Measurements from ENCODE around the gene FEV.

Gene FEV

GRCh38 chr2:218993345-218994315 is 8.6 kb upstream of the FEV start, which contains the start of gene CRYBA2:
TSS of gene CRYBA2 (minus strand) at chr2:218993422. CDS start at chr2:218993176, 246 bp downstream.
- no peak for DNase-seq (ENCODE audit: low read depth in 3 of 3, low spot score in 1 of 3)

- no peak for DNase-seq (ENCODE audit: low read depth in 3 of 3, low spot score in 1 of 3)
These were observed 7.8 kb upstream of the FEV start for GRCh38 chr2:218992703-218993344.

GRCh38 chr2:218992196-218992595 is 7.2 kb upstream of the FEV start:
- DNase-seq (ENCODE audit: low read depth in 3 of 3, low spot score in 1 of 3): no peak

- DNase-seq (ENCODE audit: low read depth in 3 of 3, low spot score in 1 of 3): no peak
These were observed 6.7 kb upstream of the FEV start for GRCh38 chr2:218991674-218992168.

GRCh38 chr2:218990612-218991011 is 5.6 kb upstream of the FEV start:
- DNase-seq (ENCODE audit: low read depth in 3 of 3, low spot score in 1 of 3): no peak

- DNase-seq (ENCODE audit: low read depth in 3 of 3, low spot score in 1 of 3): no peak
These were observed 5.1 kb upstream of the FEV start for GRCh38 chr2:218990052-218990451.

- no peak for DNase-seq (ENCODE audit: low read depth in 3 of 3, low spot score in 1 of 3)
These were observed 3.7 kb upstream of the FEV start for GRCh38 chr2:218988650-218989049.

- no peak for DNase-seq (ENCODE audit: low read depth in 3 of 3, low spot score in 1 of 3)
These were observed 3.2 kb upstream of the FEV start for GRCh38 chr2:218988164-218988563.

GRCh38 chr2:218986148-218986761 is 1.3 kb upstream of the FEV start:
- no peak for DNase-seq (ENCODE audit: low read depth in 3 of 3, low spot score in 1 of 3)

GRCh38 chr2:218985325-218986091 is 524 bp upstream of the FEV start:
- no peak for DNase-seq (ENCODE audit: low read depth in 3 of 3, low spot score in 1 of 3)

- DNase-seq (ENCODE audit: low read depth in 3 of 3, low spot score in 1 of 3): no peak
These were observed 554 bp downstream of the FEV start for GRCh38 chr2:218984239-218985020.

- no peak for DNase-seq (ENCODE audit: low read depth in 3 of 3, low spot score in 1 of 3)
These were observed 1.1 kb downstream of the FEV start for GRCh38 chr2:218983934-218984238.

- DNase-seq (ENCODE audit: low read depth in 3 of 3, low spot score in 1 of 3): no peak
These were observed 1.6 kb downstream of the FEV start for GRCh38 chr2:218983263-218983933.

- no peak for DNase-seq (ENCODE audit: low read depth in 3 of 3, low spot score in 1 of 3)
These were observed 2.3 kb downstream of the FEV start for GRCh38 chr2:218982586-218983262.

- no peak for DNase-seq (ENCODE audit: low read depth in 3 of 3, low spot score in 1 of 3)
These were observed 3.0 kb downstream of the FEV start for GRCh38 chr2:218981881-218982585.

GRCh38 chr2:218981390-218981880 is 3.5 kb downstream of the FEV start:
- no peak for DNase-seq (ENCODE audit: low read depth in 3 of 3, low spot score in 1 of 3)

GRCh38 chr2:218980735-218981389 is 4.1 kb downstream of the FEV start:
- DNase-seq (ENCODE audit: low read depth in 3 of 3, low spot score in 1 of 3): no peak
